Nephron progenitor cell (in vitro differentiated cells): Measurements from ENCODE around the gene CCDC91.

ENCODE experiments used
- DNase-seq: peaks from one replicate; pipeline ENCODE4 v3.0.0; 2021
- H3K27ac Mint-ChIP-seq: 2 replicates; pipeline ENCODE4 v1.8.0; 2021; ENCODE audit warnings: mild to moderate bottlenecking, moderate library complexity, mixed read lengths
- H3K27me3 Mint-ChIP-seq: 2 replicates; pipeline ENCODE4 v1.8.0; 2021; ENCODE audit warnings: mild to moderate bottlenecking, low read depth, mixed read lengths; ENCODE audit not compliant: poor library complexity
- H3K36me3 Mint-ChIP-seq: 2 replicates; pipeline ENCODE4 v1.8.0; 2021; ENCODE audit warnings: low read depth, mixed read lengths
- H3K4me1 Mint-ChIP-seq: 2 replicates; pipeline ENCODE4 v1.8.0; 2021; ENCODE audit warnings: mixed read lengths
- H3K4me3 Mint-ChIP-seq: 2 replicates; pipeline ENCODE4 v1.8.0; 2021; ENCODE audit warnings: mild to moderate bottlenecking, moderate library complexity, mixed read lengths
- H3K9me3 Mint-ChIP-seq: 2 replicates; pipeline ENCODE4 v1.8.0; 2021; ENCODE audit warnings: mild to moderate bottlenecking, moderate library complexity, mixed read lengths
- TF ChIP-seq, protein P1 (sequence below): fragments of 200-600 bp; sonication (generic); IDR thresholded peaks from 2 replicates; pipeline ENCODE4 v1.5.0; 2021; ENCODE audit warnings: antibody characterized with exemption

Gene CCDC91

DNA sequence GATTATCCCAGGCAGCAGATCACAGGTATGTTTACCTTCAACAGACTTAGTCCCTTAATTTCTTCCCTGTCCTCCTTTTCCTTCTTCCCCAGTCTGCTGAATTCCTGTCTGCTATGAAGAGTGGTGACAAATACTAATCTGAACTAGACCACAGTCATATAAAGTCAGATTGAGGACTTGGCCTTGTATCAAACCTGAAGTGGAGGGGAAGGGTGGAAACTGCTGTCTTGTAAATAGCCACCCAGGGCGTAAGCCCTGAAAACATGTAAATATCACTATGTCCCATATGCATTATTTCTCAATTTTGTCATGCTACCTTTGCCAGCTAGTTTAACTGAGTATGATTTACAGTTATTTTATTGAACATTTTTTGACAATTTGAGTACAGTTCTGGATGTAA lies 368.0 kb downstream of the CCDC91 start:
- Mint-ChIP-seq H3K4me1 (no peaks in the 10 kb centered on the region), H3K36me3 (peaks cover 4% of the 10 kb centered on the region)

DNA sequence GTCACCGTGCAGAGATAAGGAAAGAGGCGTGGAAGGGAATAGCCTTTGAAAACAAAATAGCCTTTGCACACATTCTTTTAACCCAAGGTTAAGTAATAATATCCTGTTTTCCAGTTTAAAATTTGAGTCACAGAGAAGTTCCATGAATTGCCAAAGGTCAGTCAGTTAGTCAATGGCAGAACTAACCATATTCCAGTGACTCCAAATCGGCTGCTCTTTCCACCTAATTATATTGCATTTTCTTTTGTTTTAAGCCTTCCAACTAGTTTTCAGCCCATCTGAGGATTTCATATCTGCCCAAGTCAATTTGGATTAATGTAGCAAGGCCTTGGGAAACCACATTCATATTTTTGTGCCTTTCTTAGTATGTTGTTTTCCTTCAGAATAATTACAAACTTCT lies 373.0 kb downstream of the CCDC91 start:
- DNase-seq = no peak
- TF ChIP-seq, protein P1, sequence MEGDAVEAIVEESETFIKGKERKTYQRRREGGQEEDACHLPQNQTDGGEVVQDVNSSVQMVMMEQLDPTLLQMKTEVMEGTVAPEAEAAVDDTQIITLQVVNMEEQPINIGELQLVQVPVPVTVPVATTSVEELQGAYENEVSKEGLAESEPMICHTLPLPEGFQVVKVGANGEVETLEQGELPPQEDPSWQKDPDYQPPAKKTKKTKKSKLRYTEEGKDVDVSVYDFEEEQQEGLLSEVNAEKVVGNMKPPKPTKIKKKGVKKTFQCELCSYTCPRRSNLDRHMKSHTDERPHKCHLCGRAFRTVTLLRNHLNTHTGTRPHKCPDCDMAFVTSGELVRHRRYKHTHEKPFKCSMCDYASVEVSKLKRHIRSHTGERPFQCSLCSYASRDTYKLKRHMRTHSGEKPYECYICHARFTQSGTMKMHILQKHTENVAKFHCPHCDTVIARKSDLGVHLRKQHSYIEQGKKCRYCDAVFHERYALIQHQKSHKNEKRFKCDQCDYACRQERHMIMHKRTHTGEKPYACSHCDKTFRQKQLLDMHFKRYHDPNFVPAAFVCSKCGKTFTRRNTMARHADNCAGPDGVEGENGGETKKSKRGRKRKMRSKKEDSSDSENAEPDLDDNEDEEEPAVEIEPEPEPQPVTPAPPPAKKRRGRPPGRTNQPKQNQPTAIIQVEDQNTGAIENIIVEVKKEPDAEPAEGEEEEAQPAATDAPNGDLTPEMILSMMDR = no peak
- Mint-ChIP-seq H3K9me3 (no peaks in the 10 kb centered on the region), H3K36me3 (peaks cover 4% of the 10 kb centered on the region), H3K27ac (no peak overlapping the region), H3K4me3 (no peak overlapping the region), H3K27me3 (peaks cover 4% of the 10 kb centered on the region), H3K4me1 (no peaks in the 10 kb centered on the region)

More for the DNA sequence above, 368.0 kb downstream of the CCDC91 start:
- Mint-ChIP-seq H3K4me3 (no peak overlapping the region), H3K9me3 (no peaks in the 10 kb centered on the region), H3K27me3 (no peaks in the 10 kb centered on the region), H3K27ac (peak overlapping the region; percentile 17)
- DNase-seq = no peak
- TF ChIP-seq, protein P1 = no peak

DNA sequence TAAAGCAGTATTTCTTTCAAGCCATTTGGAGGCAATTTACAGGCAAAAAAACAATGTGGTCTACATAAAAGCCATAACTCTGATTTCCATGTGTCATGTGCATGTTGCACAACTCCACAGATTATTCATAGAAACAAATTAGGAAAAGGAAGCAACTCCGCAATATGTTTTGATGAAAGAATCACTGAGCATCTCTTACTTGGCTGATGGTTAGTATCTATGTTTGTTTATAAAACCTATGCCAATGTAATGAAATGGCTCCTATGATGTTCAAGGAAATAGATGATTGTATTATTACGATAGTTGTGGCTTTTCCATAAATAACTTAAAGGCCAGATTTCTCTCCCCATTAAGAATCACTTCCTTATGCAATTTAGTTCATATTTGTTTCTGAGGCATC lies 373.7 kb downstream of the CCDC91 start:
- DNase-seq = no peak
- Mint-ChIP-seq H3K27ac (no peak overlapping the region), H3K4me1 (no peaks in the 10 kb centered on the region), H3K4me3 (no peak overlapping the region), H3K27me3 (peaks cover 4% of the 10 kb centered on the region), H3K36me3 (peaks cover 3% of the 10 kb centered on the region), H3K9me3 (no peaks in the 10 kb centered on the region)
- TF ChIP-seq, protein P1 = no peak

DNA sequence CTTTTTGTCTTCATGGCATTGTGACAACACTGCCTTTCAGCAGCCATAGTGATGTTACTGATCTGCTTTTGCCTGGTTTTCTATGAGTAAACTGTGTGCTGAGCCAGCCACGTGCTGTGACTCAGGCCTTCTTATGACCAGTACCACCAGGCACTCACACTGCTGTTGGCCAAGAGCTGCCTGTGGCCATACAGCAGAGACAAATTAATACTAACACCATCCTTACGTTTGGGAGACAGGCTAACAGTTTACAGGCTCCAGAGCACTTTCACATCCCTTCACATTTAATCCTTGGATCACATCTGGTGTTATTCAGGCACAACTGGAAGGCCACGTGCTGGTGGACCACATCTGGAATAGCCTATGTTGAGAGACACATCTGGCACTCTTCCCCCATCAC lies 377.9 kb downstream of the CCDC91 start:
- TF ChIP-seq, protein P1 = no peak
- no peak overlapping the region for H3K27ac Mint-ChIP-seq
- DNase-seq = no peak
- peaks cover 7% of the 10 kb centered on the region for H3K27me3 Mint-ChIP-seq
- no peaks in the 10 kb centered on the region for H3K36me3 Mint-ChIP-seq
- no peaks in the 10 kb centered on the region for H3K9me3 Mint-ChIP-seq
- H3K4me3 Mint-ChIP-seq = no peak overlapping the region
- no peaks in the 10 kb centered on the region for H3K4me1 Mint-ChIP-seq

DNA sequence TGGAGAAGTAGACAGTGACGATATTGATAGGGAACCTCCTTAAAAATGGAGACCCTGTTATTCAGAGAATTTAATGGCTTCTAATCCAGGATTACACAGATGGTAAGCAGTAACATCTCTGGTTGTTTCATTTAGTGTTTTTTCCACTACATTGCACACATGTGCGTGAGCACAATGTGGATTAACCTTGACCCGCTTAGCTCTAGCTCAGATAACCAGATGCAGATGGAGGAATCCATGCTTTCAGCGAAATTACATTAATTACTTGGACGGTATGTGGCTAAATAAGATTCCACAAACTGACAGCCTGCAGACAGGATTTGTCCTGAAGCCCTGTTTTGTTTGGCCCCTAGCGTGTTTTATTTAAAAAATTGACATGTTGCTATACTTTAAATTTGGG lies 378.4 kb downstream of the CCDC91 start:
- TF ChIP-seq, protein P1 = no peak
- DNase-seq = no peak
- no peaks in the 10 kb centered on the region for H3K9me3 Mint-ChIP-seq
- H3K27ac Mint-ChIP-seq = no peak overlapping the region
- peaks cover 7% of the 10 kb centered on the region for H3K27me3 Mint-ChIP-seq
- no peaks in the 10 kb centered on the region for H3K36me3 Mint-ChIP-seq
- no peaks in the 10 kb centered on the region for H3K4me1 Mint-ChIP-seq
- no peak overlapping the region for H3K4me3 Mint-ChIP-seq

DNA sequence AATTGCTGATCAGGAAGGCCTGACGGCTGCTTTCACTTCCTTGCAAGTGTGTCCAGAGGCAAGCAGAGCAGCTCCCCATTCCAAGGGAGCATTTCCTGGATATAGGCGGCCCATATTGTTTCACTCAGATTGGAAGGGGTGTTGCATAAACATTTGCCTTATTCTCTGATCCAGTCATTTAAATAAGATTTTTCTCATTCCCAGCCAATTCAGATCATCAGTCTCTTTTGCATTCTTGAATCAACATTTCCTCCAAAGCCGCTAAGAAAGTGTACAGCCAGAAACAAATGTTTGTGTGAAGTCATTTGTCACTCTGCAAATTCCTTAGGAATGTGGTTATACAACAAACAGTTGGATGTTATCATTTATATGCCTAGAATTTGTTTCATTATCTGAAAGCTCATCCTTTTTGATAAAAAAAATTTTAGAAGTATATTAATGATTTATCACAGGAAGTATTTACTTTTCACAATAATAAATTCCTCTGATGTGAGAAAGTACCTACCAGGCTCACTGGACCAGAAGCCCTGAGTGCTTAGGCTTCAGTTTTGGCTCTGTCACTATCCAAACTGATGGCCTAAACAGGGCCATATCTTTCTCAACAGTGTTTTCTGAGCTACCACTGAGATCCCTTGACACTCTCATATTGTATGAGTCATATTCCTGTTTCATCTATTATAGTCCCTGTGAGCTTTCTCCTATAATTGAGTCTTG lies 379.6 kb downstream of the CCDC91 start:
- no peaks in the 10 kb centered on the region for H3K4me1 Mint-ChIP-seq
- TF ChIP-seq, protein P1 = no peak
- no peaks in the 10 kb centered on the region for H3K36me3 Mint-ChIP-seq
- no peak for DNase-seq
- no peaks in the 10 kb centered on the region for H3K9me3 Mint-ChIP-seq
- peaks cover 7% of the 10 kb centered on the region for H3K27me3 Mint-ChIP-seq
- H3K4me3 Mint-ChIP-seq = no peak overlapping the region
- no peak overlapping the region for H3K27ac Mint-ChIP-seq
